ENCODE measurements around the gene ZNF609. TPM values are rescaled to one million over a fixed set of nuclear protein-coding genes. Genes with fewer than 3 reads are reported as not detected.

The ZNF609 gene
- total RNA-seq, 1 donor from 2014 or later: 16.0 TPM

- no peak for TF ChIP-seq CTCF (IDR thresholded peaks at IDR 0.05)
- Histone ChIP-seq H3K9me3 (no peaks in the 10 kb centered on the region), H3K4me3 (no peak overlapping the region), H3K27me3 (no peaks in the 10 kb centered on the region), H3K36me3 (peaks cover 34 to 61% of the 10 kb centered on the region in 2 donors), H3K27ac (no peak overlapping the region), H3K4me1 (peaks cover 11 to 28% of the 10 kb centered on the region in 2 donors)
- intact Hi-C loops (cut with DNase I): no loop called here
- no peak for DNase-seq (ENCODE audit: low spot score in 2 of 2)
These were observed 228.4 kb downstream of the ZNF609 start for GRCh38 chr15:64688770-64689169.

GRCh38 chr15:64690008-64690407 is 229.6 kb downstream of the ZNF609 start:
- Histone ChIP-seq H3K4me1 (peaks cover 11 to 33% of the 10 kb centered on the region in 2 donors), H3K36me3 (peaks cover 32 to 61% of the 10 kb centered on the region in 2 donors), H3K9me3 (no peaks in the 10 kb centered on the region), H3K4me3 (no peak overlapping the region), H3K27me3 (no peaks in the 10 kb centered on the region), H3K27ac (peak overlapping the region; percentile 16 to 44)
- intact Hi-C loops (cut with DNase I): no loop called here
- TF ChIP-seq CTCF (IDR thresholded peaks at IDR 0.05): no peak
- DNase-seq (ENCODE audit: low spot score in 2 of 2): no peak

GRCh38 chr15:64690578-64691296 is 230.4 kb downstream of the ZNF609 start:
- no peak for TF ChIP-seq CTCF (IDR thresholded peaks at IDR 0.05)
- H3K27ac ChIP-seq: peak overlapping the region; percentile 16 to 44
- DNase-seq (ENCODE audit: low spot score in 2 of 2): no peak
- no peaks in the 10 kb centered on the region for H3K27me3 ChIP-seq
- H3K36me3 ChIP-seq: peaks cover 32 to 55% of the 10 kb centered on the region in 2 donors
- H3K4me3 ChIP-seq: no peak overlapping the region
- intact Hi-C loops (cut with DNase I): no loop called here
- no peaks in the 10 kb centered on the region for H3K9me3 ChIP-seq
- H3K4me1 ChIP-seq: peaks cover 11 to 33% of the 10 kb centered on the region in 2 donors

- H3K4me3 ChIP-seq: no peak overlapping the region
- peaks cover 11 to 33% of the 10 kb centered on the region in 2 donors for H3K4me1 ChIP-seq
- no peaks in the 10 kb centered on the region for H3K9me3 ChIP-seq
- TF ChIP-seq CTCF (IDR thresholded peaks at IDR 0.05): no peak
- H3K36me3 ChIP-seq: peaks cover 29 to 47% of the 10 kb centered on the region in 2 donors
- no peak for DNase-seq (ENCODE audit: low spot score in 2 of 2)
- H3K27me3 ChIP-seq: no peaks in the 10 kb centered on the region
- intact Hi-C loops (cut with DNase I): no loop called here
- peak overlapping the region; percentile 58 to 66 for H3K27ac ChIP-seq
These were observed 231.7 kb downstream of the ZNF609 start for GRCh38 chr15:64691896-64692565.

- TF ChIP-seq CTCF (IDR thresholded peaks at IDR 0.05): no peak
- no peaks in the 10 kb centered on the region for H3K27me3 ChIP-seq
- no peaks in the 10 kb centered on the region for H3K9me3 ChIP-seq
- intact Hi-C loops (cut with DNase I): no loop called here
- no peak overlapping the region for H3K4me3 ChIP-seq
- H3K36me3 ChIP-seq: peaks cover 26 to 38% of the 10 kb centered on the region in 2 donors
- DNase-seq (ENCODE audit: low spot score in 2 of 2): peak in 1 of 2 donors; percentile 82
- peak overlapping the region; percentile 51 to 66 for H3K27ac ChIP-seq
- H3K4me1 ChIP-seq: peaks cover 11 to 37% of the 10 kb centered on the region in 2 donors
These were observed 232.8 kb downstream of the ZNF609 start for GRCh38 chr15:64693134-64693533.

Data from ascending aorta (tissue), 2 donors.